Ecto neural progenitor cell (in vitro differentiated cells): ENCODE measurements around the gene SH3BP5L.
"Not testable (repeated sequence)": the region's sequence is repeated elsewhere in the genome, so short reads cannot be mapped to it uniquely, and the experiment has no call there.

Source experiments
- DNase-seq: peaks from one replicate; pipeline ENCODE4 v3.0.0-alpha.2; 2018; ENCODE audit warnings: low spot score

Gene SH3BP5L

GRCh38 chr1:248851390-248851789, 25.7 kb upstream of the SH3BP5L start:
- peak; percentile 37 for DNase-seq

GRCh38 chr1:248850536-248851251, 25.0 kb upstream of the SH3BP5L start:
- peak; percentile 31 for DNase-seq

GRCh38 chr1:248850124-248850523, 24.4 kb upstream of the SH3BP5L start:
- peak; percentile 20 for DNase-seq

GRCh38 chr1:248849637-248850036, 23.9 kb upstream of the SH3BP5L start:
- no peak for DNase-seq

GRCh38 chr1:248849152-248849551, 23.4 kb upstream of the SH3BP5L start:
- DNase-seq, result peak; percentile 15

- DNase-seq, result peak; percentile 32
These were observed 22.9 kb upstream of the SH3BP5L start for GRCh38 chr1:248848602-248849001.

GRCh38 chr1:248847956-248848561, 22.3 kb upstream of the SH3BP5L start:
- peak; percentile 29 for DNase-seq

GRCh38 chr1:248847181-248847955, 21.7 kb upstream of the SH3BP5L start:
- peak; percentile 29 for DNase-seq

- no peak for DNase-seq
These were observed 18.8 kb upstream of the SH3BP5L start for GRCh38 chr1:248844526-248844925.

GRCh38 chr1:248843687-248844086, 18.0 kb upstream of the SH3BP5L start:
- DNase-seq, result no peak

- no peak for DNase-seq
These were observed 17.1 kb upstream of the SH3BP5L start for GRCh38 chr1:248842781-248843331.

- DNase-seq, result peak; percentile 72
These were observed 16.1 kb upstream of the SH3BP5L start for GRCh38 chr1:248841702-248842395.

GRCh38 chr1:248840946-248841345, 15.2 kb upstream of the SH3BP5L start:
- no peak for DNase-seq

GRCh38 chr1:248839168-248839555, 13.4 kb upstream of the SH3BP5L start:
- no peak for DNase-seq

- DNase-seq, result peak; percentile 95
These were observed 12.8 kb upstream of the SH3BP5L start for GRCh38 chr1:248838357-248839167.

- DNase-seq, result peak; percentile 98
These were observed 12.2 kb upstream of the SH3BP5L start, which contains the start of gene ZNF672 for GRCh38 chr1:248837781-248838356. TSS of gene ZNF672 (plus strand) at chr1:248838224. CDS start at chr1:248847275, 9,051 bp downstream.

GRCh38 chr1:248837045-248837780, 11.5 kb upstream of the SH3BP5L start:
- no peak for DNase-seq

GRCh38 chr1:248834343-248834940, 8.7 kb upstream of the SH3BP5L start:
- DNase-seq, result no peak

- DNase-seq, result no peak
These were observed 6.1 kb upstream of the SH3BP5L start for GRCh38 chr1:248831842-248832241.

- not testable (repeated sequence) for DNase-seq
These were observed 5.0 kb upstream of the SH3BP5L start for GRCh38 chr1:248830718-248831017.
